ENCODE results near the gene GOLGA8J.
"Not testable (repeated sequence)": the region's sequence is repeated elsewhere in the genome, so short reads cannot be mapped to it uniquely, and the experiment has no call there.

GOLGA8J gene, protein sequence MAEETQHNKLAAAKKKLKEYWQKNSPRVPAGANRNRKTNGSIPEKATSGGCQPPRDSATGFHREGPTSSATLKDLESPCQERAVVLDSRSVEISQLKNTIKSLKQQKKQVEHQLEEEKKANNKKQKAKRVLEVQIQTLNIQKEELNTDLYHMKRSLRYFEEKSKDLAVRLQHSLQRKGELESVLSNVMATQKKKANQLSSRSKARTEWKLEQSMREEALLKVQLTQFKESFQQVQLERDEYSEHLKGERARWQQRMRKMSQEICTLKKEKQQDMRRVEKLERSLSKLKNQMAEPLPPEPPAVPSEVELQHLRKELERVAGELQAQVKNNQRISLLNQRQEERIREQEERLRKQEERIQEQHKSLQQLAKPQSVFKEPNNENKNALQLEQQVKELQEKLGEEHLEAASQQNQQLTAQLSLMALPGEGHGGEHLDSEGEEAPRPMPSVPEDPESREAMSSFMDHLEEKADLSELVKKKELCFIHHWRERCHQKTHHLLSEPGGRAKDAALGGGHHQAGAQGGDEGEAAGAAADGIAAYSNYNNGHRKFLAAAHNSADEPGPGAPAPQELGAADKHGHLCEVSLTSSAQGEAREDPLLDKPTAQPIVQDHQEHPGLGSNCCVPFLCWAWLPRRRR

DNA sequence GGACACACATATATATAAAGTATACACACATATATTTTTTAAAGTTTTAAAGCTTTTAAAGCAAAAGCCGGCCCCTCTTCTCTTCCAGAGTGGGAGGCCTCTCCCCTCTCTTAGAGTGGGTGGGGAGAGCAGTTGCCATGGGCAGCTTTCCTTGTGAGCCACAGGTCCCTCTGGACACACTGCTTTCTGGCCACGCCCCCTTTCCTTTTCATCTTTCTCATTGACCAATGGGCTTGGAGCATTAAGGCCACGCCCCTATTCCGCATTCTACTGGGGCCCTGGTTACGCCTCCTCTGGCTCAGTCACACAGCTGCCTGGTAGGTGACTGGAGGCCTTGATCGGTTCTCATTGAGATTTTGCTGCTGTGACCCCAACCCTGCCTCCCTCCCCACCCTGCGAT is at the start of gene GOLGA8J:
GOLGA8J (plus strand) TSS at position 301 of the 400 bp plus-strand sequence; CDS start at position 399, 98 bp downstream.
- not testable (repeated sequence) for DNase-seq (ENCODE audit: low read depth in 2 of 2)

DNA sequence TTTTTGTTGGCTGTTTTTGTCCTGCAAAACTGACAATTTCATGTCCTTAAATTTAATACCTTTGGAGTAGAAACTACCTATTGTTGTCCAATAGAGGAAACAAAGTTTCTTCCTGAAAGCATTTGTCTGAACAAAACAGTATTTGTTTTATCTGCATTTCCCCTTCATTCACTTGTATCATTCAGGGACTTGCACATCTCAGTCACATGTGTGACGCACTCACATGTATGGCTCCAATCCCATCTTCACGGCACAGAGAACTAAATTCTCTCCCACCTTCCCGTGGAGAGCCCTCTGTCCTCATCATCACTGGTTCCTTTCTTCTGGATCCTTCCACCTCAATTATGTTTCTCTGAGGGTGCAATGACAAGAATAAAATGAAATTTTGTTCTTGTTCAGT is 49.5 kb upstream of the GOLGA8J start:
- DNase-seq (ENCODE audit: low read depth in 2 of 2) = no peak

DNA sequence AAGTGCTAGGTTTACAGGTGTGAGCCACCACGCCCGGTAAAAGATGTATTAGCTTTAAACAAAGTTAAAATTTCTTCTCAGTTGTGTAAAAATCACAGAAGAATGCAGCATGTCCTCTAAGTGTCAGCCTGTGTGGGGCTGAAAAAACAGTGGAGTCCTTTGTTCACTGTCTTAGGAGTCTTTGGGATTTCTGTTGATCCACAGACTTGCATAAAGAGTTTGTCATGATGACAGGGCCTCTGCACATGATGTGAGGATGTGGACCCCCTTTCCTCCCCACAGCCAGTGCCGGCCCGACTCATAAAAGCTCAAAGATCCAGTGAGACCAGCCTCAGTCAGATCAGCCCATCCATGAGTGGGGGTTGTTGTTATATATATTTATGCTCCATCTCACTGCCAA is 49.0 kb upstream of the GOLGA8J start:
- DNase-seq (ENCODE audit: low read depth in 2 of 2) = no peak

DNA sequence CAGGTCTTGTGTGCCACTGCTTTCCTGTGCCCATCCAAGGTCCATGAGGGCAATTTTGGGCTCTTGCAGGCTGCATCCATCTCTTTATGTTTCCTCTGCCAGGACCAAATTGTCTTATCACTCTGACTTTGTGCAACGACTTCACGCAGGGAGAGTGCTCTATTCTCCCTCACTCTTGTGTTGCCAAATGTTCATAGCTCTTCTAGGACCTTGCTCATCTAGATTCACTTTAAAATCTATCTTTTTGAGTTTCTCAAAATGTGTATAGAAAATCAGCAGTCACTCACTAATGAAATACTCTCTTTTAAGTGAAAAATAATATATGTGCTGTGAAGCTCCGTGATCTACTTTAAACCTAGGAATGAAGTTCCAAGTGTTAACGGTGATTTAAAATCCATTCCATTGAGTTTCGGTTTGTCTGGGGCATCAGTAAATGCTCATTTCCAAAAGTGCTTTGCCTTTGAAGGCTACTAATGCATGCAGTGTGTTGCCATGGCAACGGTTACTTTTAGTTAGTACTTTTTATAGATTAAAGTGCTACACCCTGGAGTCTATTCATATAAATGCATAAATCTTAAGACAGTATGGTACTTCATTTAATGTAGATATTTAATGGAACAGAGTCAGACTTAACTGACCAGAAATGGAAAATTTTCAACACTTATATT is 46.6 kb upstream of the GOLGA8J start:
- no peak for DNase-seq (ENCODE audit: low read depth in 2 of 2)

DNA sequence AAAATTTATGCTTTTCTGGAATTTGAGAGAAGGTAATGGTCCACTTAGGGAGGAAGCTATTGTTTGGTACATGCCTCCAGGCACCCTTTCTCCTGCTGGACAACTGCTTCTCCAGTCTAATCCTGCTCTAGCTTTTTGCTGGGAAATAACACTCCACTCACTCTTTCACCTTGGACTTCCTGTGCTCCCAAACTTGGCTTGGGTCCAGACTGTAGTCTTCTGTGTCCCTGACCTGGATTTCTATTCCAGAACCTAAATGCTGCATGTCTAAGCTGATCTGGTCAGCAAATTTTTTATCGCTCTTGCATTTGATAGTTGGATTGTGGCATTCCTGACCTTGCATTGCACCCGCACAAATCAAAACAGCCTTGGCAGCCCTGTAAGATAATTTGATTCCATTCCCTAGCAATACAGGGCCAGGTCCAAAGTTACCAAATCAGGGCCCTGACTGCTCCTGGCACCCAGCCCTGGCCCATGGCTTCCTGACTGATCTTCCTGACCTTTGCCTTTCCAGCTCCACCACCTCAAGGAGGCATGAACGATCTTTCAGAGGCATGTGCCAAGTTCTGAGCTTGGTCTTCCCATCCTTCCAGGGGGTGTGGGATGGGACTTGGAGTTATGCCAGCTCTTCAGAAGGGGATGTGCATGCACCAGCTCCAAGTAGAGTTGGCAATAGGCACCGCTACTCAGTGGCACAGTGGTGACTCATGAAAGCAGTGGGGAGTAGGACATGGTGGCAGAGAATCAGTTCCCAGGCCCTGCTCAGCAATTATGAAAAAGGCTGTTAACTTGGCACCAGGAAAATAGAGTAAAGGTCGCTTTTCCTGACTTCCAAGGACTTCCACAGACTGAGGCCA is 43.9 kb upstream of the GOLGA8J start:
- no peak for DNase-seq (ENCODE audit: low read depth in 2 of 2)

DNA sequence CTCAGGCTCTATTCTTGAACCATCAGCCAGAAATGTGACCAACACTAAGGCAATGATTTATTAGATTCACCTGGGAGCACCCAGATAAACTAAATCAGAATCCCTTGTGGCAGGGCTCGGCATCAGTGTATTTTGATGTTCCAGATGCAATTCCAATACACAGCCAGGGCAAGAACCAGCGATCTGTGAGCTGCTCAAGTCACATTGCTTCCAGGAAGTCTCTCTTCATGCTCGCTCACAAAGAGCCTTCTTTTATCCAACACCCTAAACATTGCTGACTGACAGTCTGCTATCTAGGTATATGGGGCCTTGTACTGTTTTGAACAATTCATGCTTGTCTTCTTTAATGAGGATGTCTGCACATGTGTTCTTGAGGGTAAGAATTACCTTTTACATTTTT is 40.9 kb upstream of the GOLGA8J start:
- no peak for DNase-seq (ENCODE audit: low read depth in 2 of 2)

DNA sequence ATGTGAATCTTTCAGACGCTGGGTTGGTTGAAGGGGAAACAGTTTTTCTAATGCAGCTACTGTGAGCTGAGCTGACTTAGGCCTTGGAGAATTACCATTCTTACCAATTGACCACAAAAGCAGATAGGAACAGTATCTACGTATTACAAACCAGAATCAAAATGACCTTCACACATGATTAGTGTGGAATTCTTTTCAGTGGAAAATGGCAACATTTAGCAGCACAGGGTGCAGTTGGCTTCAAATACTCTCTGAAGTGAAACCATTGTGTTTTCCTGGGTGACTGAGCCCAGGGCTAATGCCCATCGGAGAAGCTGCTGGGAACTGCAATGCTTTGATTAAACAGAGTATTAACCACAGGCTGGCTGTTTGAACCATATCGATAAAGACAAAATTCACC is 40.2 kb upstream of the GOLGA8J start:
- DNase-seq (ENCODE audit: low read depth in 2 of 2) = no peak

DNA sequence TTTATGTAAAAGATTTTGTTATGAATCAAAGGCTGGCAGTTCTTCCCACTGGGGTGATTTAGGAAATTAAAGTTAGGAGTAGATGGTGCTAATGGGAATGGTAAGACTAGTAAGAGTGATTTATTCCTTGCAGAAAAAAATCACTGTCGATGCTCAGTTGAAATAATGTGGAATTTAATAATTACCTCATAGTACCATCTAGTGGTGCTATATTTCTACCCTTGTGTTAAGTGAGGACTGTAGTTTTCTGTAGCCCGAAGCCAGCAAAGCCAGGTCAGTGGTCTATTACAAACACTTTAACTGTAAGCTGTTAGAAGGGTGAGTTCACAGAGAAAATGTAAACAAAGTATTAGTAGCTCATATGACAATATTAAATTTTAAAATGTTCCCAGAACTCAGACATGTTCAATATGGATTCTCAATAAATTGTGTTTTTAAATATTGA is 39.5 kb upstream of the GOLGA8J start:
- no peak for DNase-seq (ENCODE audit: low read depth in 2 of 2)

DNA sequence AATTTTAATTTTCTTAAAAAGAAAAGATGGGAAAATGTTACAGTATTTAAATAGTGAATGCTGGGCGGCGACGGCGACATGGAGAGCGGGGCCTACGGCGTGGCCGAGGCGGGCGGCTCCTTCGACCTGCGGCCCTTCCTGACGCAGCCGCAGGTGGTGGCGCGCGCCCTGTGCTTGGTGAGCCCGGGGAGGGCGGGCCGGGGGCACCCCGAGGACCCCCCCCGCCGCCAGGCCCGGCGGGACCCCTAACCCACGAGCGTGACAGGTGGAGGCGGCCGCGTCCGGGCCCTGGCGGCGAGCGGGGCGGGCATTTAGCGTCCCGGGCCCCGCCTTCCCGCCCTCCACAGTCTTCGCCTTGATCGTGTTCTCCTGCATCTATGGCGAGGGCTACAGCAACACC is 38.4 kb upstream of the GOLGA8J start:
- no peak for DNase-seq (ENCODE audit: low read depth in 2 of 2)

DNA sequence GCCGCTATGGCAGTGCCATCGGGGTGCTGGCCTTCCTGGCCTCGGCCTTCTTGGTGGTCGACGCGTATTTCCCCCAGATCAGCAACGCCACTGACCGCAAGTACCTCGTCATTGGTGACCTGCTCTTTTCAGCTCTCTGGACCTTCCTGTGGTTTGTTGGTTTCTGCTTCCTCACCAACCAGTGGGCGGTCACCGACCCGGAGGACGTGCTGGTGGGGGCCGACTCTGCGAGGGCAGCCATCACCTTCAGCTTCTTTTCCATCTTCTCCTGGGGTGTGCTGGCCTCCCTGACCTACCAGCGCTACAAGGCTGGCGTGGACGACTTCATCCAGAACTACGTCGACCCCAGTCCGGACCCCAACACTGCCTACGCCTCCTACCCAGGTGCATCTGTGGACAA is 37.9 kb upstream of the GOLGA8J start:
- not testable (repeated sequence) for DNase-seq (ENCODE audit: low read depth in 2 of 2)

DNA sequence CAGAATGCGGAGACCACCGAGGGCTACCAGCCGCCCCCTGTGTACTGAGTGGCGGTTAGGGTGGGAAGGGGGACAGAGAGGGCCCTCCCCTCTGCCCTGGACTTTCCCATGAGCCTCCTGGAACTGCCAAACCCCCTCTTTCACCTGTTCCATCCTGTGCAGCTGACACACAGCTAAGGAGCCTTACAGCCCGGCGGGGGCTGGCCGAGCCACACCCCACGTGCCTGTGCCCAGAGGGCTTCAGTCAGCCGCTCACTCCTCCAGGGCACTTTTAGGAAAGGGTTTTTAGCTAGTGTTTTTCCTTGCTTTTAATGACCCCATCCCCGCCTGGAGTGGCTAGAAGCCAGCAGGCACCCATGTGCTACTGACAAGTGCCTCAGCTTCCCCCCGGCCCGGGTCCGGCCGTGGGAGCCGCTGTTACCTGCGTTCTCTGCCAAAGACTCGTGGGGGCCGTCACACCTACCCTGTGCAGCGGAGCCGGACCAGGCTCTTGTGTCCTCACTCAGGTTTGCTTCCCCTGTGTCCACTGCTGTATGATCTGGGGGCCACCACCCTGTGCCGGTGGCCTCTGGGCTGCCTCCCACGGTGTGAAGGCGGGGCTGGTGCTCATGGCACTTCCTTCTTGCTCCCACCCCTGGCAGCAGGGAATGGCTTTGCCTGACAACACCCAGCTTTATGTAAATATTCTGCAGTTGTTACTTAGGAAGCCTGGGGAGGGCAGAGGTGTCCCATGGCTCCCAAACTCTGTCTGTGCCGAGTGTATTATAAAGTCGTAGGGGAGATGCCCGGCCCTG is 37.3 kb upstream of the GOLGA8J start:
- not testable (repeated sequence) for DNase-seq (ENCODE audit: low read depth in 2 of 2)

DNA sequence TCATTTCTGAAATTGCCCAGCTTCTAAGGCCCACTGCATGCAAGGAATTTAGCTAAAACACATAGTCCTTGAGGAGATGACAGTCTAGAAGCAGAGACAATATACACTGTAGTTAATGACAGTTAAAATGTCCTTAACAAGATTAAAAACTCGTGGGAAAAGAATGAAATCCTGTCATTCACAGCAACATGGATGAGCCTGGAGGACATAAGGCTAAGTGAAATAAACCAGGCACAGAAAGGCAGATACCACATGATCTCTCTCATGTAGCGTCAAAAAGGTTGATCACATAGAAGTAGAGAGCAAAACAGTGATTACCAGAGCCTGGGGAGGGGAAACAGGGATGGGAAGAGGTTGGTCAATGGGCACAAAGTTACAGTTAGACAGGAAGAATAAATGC is 36.3 kb upstream of the GOLGA8J start:
- DNase-seq (ENCODE audit: low read depth in 2 of 2) = no peak

DNA sequence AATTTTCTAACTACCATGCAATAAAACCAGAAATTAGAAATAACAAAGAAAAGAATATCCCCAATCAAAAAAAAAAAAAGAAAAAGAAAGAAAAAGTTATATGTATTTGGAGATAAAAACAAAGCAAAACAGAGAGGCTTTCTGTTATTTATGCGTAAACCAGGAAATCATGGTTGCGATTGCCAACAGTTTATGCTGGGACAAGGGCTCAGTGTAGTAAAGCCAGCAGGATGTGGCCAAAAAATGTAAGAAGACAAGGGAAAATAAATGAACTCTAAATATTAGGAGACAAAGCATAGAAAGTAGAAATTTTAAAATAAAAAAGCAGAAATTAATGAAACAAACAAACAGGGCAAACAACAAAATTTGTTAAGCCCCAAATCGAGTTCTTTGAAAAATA is 27.2 kb upstream of the GOLGA8J start:
- DNase-seq (ENCODE audit: low read depth in 2 of 2) = no peak

DNA sequence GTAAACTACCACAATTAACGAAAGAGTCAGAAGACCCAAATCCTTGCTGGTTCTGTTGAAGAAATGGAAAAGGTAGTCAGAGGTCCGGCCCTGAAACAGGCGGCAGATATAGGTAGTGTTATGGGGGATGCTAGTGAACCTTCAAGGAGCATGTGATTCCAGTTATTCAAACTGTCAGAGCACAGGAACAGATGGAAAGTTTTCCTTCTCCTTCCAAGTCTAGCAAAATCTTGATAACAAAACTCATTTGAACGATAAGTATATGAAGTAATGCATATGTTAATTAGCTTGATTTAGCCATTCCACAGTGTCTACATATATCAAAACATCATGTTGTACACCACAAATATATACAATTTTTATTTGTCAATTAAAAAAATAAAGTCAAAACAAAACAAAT is 26.6 kb upstream of the GOLGA8J start:
- DNase-seq (ENCODE audit: low read depth in 2 of 2) = no peak

DNA sequence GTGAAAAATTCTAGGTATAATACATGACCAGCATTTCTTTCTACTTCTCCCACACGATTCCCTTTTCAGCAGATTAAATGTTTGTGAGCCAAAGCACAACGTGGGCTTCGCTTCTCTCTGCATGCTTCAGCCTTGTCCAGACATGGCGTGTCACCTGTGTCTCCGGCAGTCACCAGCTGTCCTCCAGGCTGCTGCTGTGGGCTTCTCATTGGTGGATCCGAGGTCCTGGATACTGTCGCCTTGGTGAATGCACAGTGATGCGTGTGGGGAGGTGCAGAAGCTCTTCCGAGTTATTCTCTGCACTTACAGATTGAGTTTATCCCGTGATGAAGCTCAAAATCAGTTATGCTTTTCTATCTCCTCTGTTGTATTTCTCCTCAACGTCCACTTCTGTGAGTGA is 23.0 kb upstream of the GOLGA8J start:
- no peak for DNase-seq (ENCODE audit: low read depth in 2 of 2)

DNA sequence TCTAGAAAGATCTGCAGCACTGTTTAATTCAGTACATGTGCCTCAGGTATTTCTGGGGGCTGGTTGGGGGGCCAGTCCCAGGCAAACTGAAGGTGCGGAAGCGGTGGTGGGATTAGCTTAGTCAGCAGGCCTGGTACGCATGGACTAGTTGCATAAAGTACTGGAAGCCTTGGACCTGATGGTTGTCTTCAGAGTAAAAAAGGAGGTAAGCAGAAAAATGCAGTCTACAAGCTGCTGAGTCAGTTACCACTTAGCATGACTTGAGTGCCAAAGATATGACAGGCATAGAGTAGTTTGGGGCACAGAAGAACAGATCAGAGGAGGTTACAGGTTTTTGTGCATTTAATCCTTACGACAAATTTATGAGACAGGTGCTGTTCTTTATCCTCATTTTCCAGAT is 19.9 kb upstream of the GOLGA8J start:
- no peak for DNase-seq (ENCODE audit: low read depth in 2 of 2)

DNA sequence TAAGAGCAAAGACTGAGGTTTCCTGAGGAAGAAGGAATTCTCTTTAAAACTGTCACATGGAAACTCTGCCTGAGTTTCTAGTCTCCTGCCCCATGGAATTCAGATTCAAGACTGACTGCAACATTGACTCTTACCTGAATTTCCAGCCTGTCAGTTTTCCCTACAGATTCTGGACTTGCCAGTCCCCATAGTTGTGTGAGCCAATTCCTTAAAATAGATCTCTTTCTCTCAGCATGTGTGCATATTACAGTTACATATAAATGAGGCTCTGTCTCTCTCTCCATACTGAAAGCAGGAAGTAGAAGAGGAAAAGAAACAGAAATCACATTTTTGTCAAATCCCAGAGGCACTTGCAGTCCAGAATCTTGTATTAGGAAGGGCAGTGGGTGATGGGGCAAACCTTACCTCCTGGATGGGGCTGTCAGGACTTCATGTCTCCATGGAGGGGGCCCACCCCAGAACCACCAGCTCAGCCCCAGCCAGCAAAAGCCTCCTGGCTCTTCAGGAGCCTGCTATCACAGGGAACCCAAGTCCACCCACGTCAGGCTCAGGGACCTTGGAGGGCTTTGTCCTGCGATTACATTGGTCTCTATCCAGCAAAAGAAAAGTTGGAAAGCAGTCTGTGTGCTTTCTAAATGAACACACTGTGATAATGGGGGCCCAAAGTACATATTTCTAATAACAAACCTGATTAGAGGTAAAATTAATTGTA is 18.8 kb upstream of the GOLGA8J start:
- DNase-seq (ENCODE audit: low read depth in 2 of 2) = no peak

DNA sequence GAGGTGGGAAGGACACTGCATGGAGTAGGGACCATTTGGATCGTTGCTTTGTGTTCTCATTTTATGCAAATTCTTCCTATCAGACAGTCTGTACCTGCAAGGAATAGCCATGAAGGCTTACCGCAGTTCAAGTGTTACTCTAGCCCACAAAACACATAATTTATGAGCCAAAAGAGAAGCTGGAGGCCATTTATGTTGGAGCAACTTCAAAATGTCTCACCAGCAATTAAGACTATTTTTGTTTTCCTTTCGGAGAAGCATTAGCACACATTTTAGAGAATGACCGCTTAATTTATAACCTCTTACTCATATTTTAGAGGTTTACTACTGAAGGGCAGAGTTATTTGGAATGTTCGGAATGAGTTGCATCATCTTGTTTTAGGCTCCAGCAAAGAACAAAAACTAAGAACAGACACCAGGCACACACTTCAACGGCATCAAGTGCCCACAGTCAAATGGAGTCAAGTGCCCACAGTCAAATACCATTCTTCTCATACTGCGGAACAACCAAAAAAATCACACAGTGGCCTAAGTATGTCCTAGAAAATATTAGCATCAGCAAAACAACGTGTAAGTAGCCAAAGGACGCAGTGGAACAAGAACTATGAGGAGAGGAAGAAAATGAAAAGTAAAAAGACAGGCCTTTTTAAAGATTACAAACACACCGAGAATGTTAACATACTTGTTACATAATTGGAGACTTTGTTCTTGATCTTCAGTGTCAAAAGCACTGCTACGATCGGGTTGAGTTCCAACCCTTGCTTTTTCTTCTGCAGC is 17.5 kb upstream of the GOLGA8J start:
- peak; percentile 78 to 80 for DNase-seq (ENCODE audit: low read depth in 2 of 2)

DNA sequence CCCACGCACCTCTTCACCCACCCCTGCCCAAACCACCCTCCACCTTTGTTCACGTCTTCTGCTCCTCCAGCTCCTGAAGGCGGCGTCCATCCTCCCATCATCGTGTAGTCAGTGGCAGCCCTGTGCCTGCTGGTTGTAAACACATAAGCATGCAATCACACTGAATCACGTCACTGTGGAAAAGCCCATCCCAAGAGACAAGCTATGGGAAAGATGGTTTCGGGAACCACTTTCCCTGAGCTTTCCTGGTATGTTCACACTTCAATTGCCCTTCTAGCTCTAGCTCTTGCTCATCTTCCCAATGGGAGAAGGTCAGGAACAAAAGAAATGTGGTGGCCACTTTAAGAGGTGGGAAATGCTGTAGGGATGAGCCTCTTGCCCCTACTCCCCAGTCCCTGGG is 14.4 kb upstream of the GOLGA8J start:
- no peak for DNase-seq (ENCODE audit: low read depth in 2 of 2)

DNA sequence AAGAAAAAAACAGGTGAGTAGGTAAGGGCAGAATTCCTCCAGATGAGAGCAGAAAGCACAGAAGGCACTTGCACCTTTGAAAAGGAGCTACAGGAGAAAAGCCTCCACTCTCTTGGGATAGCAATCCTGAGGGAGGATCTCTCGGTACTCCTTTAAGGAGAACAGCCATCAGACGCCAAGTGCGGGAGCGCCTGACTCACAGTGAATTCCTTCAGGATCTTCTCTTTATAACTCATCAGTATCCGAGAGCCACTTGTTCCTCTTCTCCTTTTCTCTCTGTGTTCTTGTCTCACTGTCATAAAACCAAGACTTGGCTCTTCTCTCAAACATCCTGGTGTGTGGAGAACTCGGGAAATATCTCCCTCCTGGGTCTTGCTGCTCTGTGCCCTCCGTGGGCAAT is 10.1 kb upstream of the GOLGA8J start:
- DNase-seq (ENCODE audit: low read depth in 2 of 2) = no peak

Data from fibroblast of skin of left quadriceps (primary cell).